Neutrophil (primary cell): ENCODE measurements around the gene NECTIN3.

ENCODE experiments used
- H3K27ac ChIP-seq: fragments of 200-600 bp; sonication (generic); 2 replicates; pipeline ENCODE4 v1.5.1; 2016; ENCODE audit warnings: mild to moderate bottlenecking, moderate library complexity
- H3K27me3 ChIP-seq: fragments of 200-600 bp; sonication (generic); 2 replicates; pipeline ENCODE4 v1.6.0; 2016; ENCODE audit warnings: mild to moderate bottlenecking
- H3K36me3 ChIP-seq: fragments of 200-600 bp; sonication (generic); 2 replicates; pipeline ENCODE4 v1.5.1; 2017
- H3K4me1 ChIP-seq, 2 experiments: fragments of 200-600 bp in 1 of 2; sonication (generic) in 1 of 2; 1 replicate in 1 of 2; 2 replicates in 1 of 2; pipeline versions ENCODE4 v1.5.1 to v1.6.1; 2013 to 2016; ENCODE audit warnings: low read depth in 1 of 2, low read length in 1 of 2, mild to moderate bottlenecking in 1 of 2, moderate library complexity in 1 of 2; ENCODE audit not compliant: control insufficient read depth in 1 of 2, insufficient read depth in 1 of 2
- H3K4me3 ChIP-seq, 2 experiments: fragments of 200-600 bp in 1 of 2; sonication (generic) in 1 of 2; 1 replicate in 1 of 2; 2 replicates in 1 of 2; pipeline ENCODE4 v1.5.1; 2013 to 2016; ENCODE audit warnings: low read depth in 1 of 2, low read length in 1 of 2, mild to moderate bottlenecking in 1 of 2, moderate library complexity in 1 of 2
- H3K9me3 ChIP-seq: fragments of 200-600 bp; sonication (generic); 2 replicates; pipeline ENCODE4 v1.5.1; 2016
- CTCF ChIP-seq: fragments of 200-600 bp; sonication (generic); IDR thresholded peaks from 2 replicates; pipeline ENCODE4 v1.5.1; 2016; ENCODE audit warnings: antibody characterized with exemption

Gene NECTIN3

GRCh38 chr3:111035316-111035715 is 36.3 kb upstream of the NECTIN3 start:
- H3K27me3 ChIP-seq: no peaks in the 10 kb centered on the region
- no peak for TF ChIP-seq CTCF
- H3K4me3 ChIP-seq: no peak overlapping the region
- H3K4me1 ChIP-seq: no peaks in the 10 kb centered on the region
- H3K9me3 ChIP-seq: no peaks in the 10 kb centered on the region
- no peak overlapping the region for H3K27ac ChIP-seq
- H3K36me3 ChIP-seq: no peaks in the 10 kb centered on the region

DNA sequence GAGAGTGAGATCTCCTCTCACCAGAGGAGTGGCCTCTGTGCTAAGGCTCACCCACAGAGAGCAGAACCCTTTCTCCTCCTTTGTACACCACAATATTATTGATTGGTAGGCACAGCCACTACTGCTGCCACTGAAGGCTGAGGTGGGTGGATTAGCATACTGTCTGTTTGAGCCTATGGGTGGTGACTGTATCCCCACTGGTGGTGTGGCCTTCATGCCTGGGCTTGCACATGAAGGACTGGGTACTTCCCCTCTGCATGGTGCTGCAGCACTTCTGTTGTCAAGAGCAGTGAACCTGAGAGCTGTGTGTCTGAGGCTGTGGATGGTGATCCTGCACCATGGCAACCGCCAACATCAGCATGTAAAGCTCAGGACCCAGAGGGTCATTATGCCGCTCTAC is 35.7 kb upstream of the NECTIN3 start:
- Histone ChIP-seq H3K4me3 (no peak overlapping the region), H3K27ac (no peak overlapping the region), H3K27me3 (no peaks in the 10 kb centered on the region), H3K4me1 (no peaks in the 10 kb centered on the region), H3K36me3 (no peaks in the 10 kb centered on the region), H3K9me3 (no peaks in the 10 kb centered on the region)
- TF ChIP-seq CTCF: no peak

- Histone ChIP-seq H3K4me3 (no peak overlapping the region), H3K27ac (no peak overlapping the region), H3K36me3 (no peaks in the 10 kb centered on the region), H3K9me3 (no peaks in the 10 kb centered on the region), H3K4me1 (no peaks in the 10 kb centered on the region), H3K27me3 (no peaks in the 10 kb centered on the region)
- no peak for TF ChIP-seq CTCF
Observed at GRCh38 chr3:111040959-111041358, 30.7 kb upstream of the NECTIN3 start.

GRCh38 chr3:111045564-111045963 is 26.1 kb upstream of the NECTIN3 start:
- no peaks in the 10 kb centered on the region for H3K36me3 ChIP-seq

GRCh38 chr3:111047042-111047441 is 24.6 kb upstream of the NECTIN3 start:
- Histone ChIP-seq H3K4me1 (no peaks in the 10 kb centered on the region), H3K27ac (no peak overlapping the region), H3K4me3 (no peak overlapping the region), H3K27me3 (no peaks in the 10 kb centered on the region), H3K36me3 (no peaks in the 10 kb centered on the region), H3K9me3 (no peaks in the 10 kb centered on the region)
- no peak for TF ChIP-seq CTCF

More at GRCh38 chr3:111045564-111045963, 26.1 kb upstream of the NECTIN3 start:
- Histone ChIP-seq H3K4me3 (no peak overlapping the region), H3K27ac (no peak overlapping the region), H3K4me1 (no peaks in the 10 kb centered on the region), H3K9me3 (no peaks in the 10 kb centered on the region), H3K27me3 (no peaks in the 10 kb centered on the region)
- no peak for TF ChIP-seq CTCF
